HCT116 (cell line): ENCODE measurements around the gene C1orf56. TPM values are rescaled to one million over a fixed set of nuclear protein-coding genes. Genes with fewer than 3 reads are reported as not detected.

Source experiments
- ATAC-seq: fragments of 200-7000 bp; cut with Tn5 transposase; 2 replicates; pipeline ENCODE4 v1.9.1; 2020; ENCODE audit warnings: mild to moderate bottlenecking, moderate library complexity
- BruUV-seq: library from RNA; stranded (reverse); fragments of 400-500 nt; replicated peaks from 2 replicates; lab custom pipeline; 2021; lab: Mats Ljungman, UMichigan
- CTCF ChIA-PET: fragments of 300-600 bp; sonication (Branson Sonifier 250); formaldehyde crosslinking; loops from one replicate; lab custom pipeline; 2021; ENCODE audit warnings: antibody characterized with exemption; lab: Charles Lee
- POLR2A ChIA-PET: fragments of 300-600, 350-600 bp; sonication (Branson Sonifier 250); formaldehyde crosslinking; loops from one replicate; lab custom pipeline; 2021; ENCODE audit warnings: antibody characterized with exemption; lab: Charles Lee
- RAD21 ChIA-PET, 2 experiments: fragments of 300-600 bp; sonication (Branson Sonifier 250); formaldehyde crosslinking; loops; one replicate each; lab custom pipeline; 2023; ENCODE audit warnings: low total read pairs in 2 of 2; ENCODE audit not compliant: uncharacterized antibody in 2 of 2, unreplicated experiment in 2 of 2, low non-redundant PET in 1 of 2; lab: Charles Lee
- DNase-seq: peaks from one replicate; pipeline ENCODE4 v3.0.0-alpha.2; 2010; ENCODE audit warnings: low read depth, low spot score
- H2AFZ ChIP-seq: fragments of 200-600 bp; shearing (Covaris generic), sonication (generic); 2 replicates; pipeline ENCODE4 v1.6.1; 2017; ENCODE audit warnings: low read depth, mixed run types, mixed read lengths, antibody characterized with exemption, low read length; ENCODE audit not compliant: poor library complexity, severe bottlenecking
- H3K27ac ChIP-seq: 2 replicates; pipeline ENCODE4 v1.5.1; 2012; ENCODE audit warnings: low read depth, low read length
- H3K27me3 ChIP-seq: fragments of 200-600 bp; sonication (generic); 2 replicates; pipeline ENCODE4 v1.6.1; 2016; ENCODE audit warnings: mixed run types, low read length, mixed read lengths; ENCODE audit not compliant: insufficient read depth
- H3K36me3 ChIP-seq, 2 experiments: fragments of 200-500 bp in 1 of 2; fragments of 200-600 bp in 1 of 2; sonication (Bioruptor generic) in 1 of 2; sonication (generic) in 1 of 2; 2 replicates each; pipeline versions ENCODE4 v1.5.1 to v1.6.1; 2014 to 2016; ENCODE audit warnings: low read length in 2 of 2, inconsistent platforms in 1 of 2, mixed read lengths in 1 of 2, mixed run types in 1 of 2; ENCODE audit not compliant: insufficient read depth in 2 of 2, control insufficient read depth in 1 of 2
- H3K4me1 ChIP-seq, 2 experiments: fragments of 200-600 bp in 1 of 2; sonication (generic) in 1 of 2; 2 replicates each; pipeline versions ENCODE4 v1.5.1 to v1.6.1; 2012 to 2017; ENCODE audit warnings: low read length in 2 of 2, inconsistent platforms in 1 of 2, mild to moderate bottlenecking in 1 of 2, mixed read lengths in 1 of 2, mixed run types in 1 of 2, moderate library complexity in 1 of 2; ENCODE audit not compliant: insufficient read depth in 2 of 2, control insufficient read depth in 1 of 2
- H3K4me2 ChIP-seq: fragments of 200-600 bp; sonication (generic); 2 replicates; pipeline ENCODE4 v1.6.1; 2017; ENCODE audit warnings: mixed run types, low read length, mixed read lengths
- H3K4me3 ChIP-seq, 2 experiments: fragments of 200-600 bp in 1 of 2; sonication (generic) in 1 of 2; replicated peaks in 1 of 2; 2 replicates each; pipeline ENCODE4 v1.5.1; 2011 to 2016; ENCODE audit warnings: low read length in 2 of 2, control low read depth in 1 of 2, low read depth in 1 of 2, mild to moderate bottlenecking in 1 of 2, mixed read lengths in 1 of 2, mixed run types in 1 of 2
- H3K79me2 ChIP-seq: fragments of 200-600 bp; sonication (generic); 2 replicates; pipeline ENCODE4 v1.6.1; 2017; ENCODE audit warnings: mild to moderate bottlenecking, mixed run types, low read length, moderate library complexity, mixed read lengths; ENCODE audit not compliant: insufficient read depth
- H3K9ac ChIP-seq: fragments of 200-600 bp; sonication (generic); 2 replicates; pipeline ENCODE4 v1.6.1; 2016; ENCODE audit warnings: low read length, mixed read lengths
- H3K9me2 ChIP-seq: fragments of 200-600 bp; sonication (generic), shearing (Covaris generic); 2 replicates; pipeline ENCODE4 v1.6.1; 2017; ENCODE audit warnings: mixed run types, mild to moderate bottlenecking, moderate library complexity; ENCODE audit not compliant: insufficient read depth
- H3K9me3 ChIP-seq, 2 experiments: fragments of 200-500 bp in 1 of 2; fragments of 200-600 bp in 1 of 2; sonication (Bioruptor generic) in 1 of 2; sonication (generic) in 1 of 2; 2 replicates each; pipeline ENCODE4 v1.6.1; 2014 to 2017; ENCODE audit warnings: low read length in 2 of 2, mixed read lengths in 2 of 2, inconsistent platforms in 1 of 2, low read depth in 1 of 2, mild to moderate bottlenecking in 1 of 2, mixed run types in 1 of 2, moderate library complexity in 1 of 2; ENCODE audit not compliant: control insufficient read depth in 1 of 2, insufficient read depth in 1 of 2
- H4K20me1 ChIP-seq: fragments of 200-600 bp; sonication (generic), shearing (Covaris generic); 2 replicates; pipeline ENCODE4 v1.6.1; 2017; ENCODE audit warnings: mixed run types, mild to moderate bottlenecking, moderate library complexity; ENCODE audit not compliant: insufficient read depth
- ATF3 ChIP-seq: IDR thresholded peaks from 2 replicates; pipeline ENCODE4 v1.6.1; 2012
- CBX3 ChIP-seq: IDR thresholded peaks from 2 replicates; pipeline ENCODE4 v1.6.1; 2012; ENCODE audit warnings: low read depth
- CEBPB ChIP-seq: IDR thresholded peaks from 2 replicates; pipeline ENCODE4 v1.6.1; 2012; ENCODE audit warnings: low read depth
- FOSL1 ChIP-seq: IDR thresholded peaks from 2 replicates; pipeline ENCODE4 v1.6.1; 2012; ENCODE audit warnings: low read depth
- JUND ChIP-seq: IDR thresholded peaks from 2 replicates; pipeline ENCODE4 v1.6.1; 2012
- MAX ChIP-seq: IDR thresholded peaks from 2 replicates; pipeline ENCODE4 v1.6.1; 2012
- RAD21 ChIP-seq: IDR thresholded peaks from 2 replicates; pipeline ENCODE4 v1.6.1; 2012; ENCODE audit warnings: low read depth, mild to moderate bottlenecking
- SIN3A ChIP-seq: IDR thresholded peaks from 2 replicates; pipeline ENCODE4 v1.6.1; 2012; ENCODE audit warnings: low read depth
- SP1 ChIP-seq: IDR thresholded peaks from 2 replicates; pipeline ENCODE4 v1.6.1; 2012; ENCODE audit warnings: low read depth
- SRF ChIP-seq: IDR thresholded peaks from 2 replicates; pipeline ENCODE4 v1.6.1; 2012; ENCODE audit warnings: low read depth
- TCF7L2 ChIP-seq: IDR thresholded peaks from 2 replicates; pipeline ENCODE4 v1.7.0; 2011; ENCODE audit warnings: borderline replicate concordance, inconsistent platforms; ENCODE audit not compliant: insufficient read depth, insufficient read length; ENCODE audit errors: extremely low read depth
- ZFX ChIP-seq: fragments of 450-650 bp; IDR thresholded peaks from 2 replicates; pipeline ENCODE4 v1.6.1; 2017
- ZNF274 ChIP-seq: fragments of 200-500 bp; sonication (Bioruptor generic); IDR thresholded peaks from 2 replicates; pipeline ENCODE4 v1.6.1; 2014; ENCODE audit warnings: mild to moderate bottlenecking, low read depth, low read length, inconsistent platforms
- intact Hi-C: fragments of 100-400 bp; cut with micrococcal nuclease; formaldehyde crosslinking; loops from 2 replicates; pipeline ENCODE4 v1.10.0; 2022
- total RNA-seq: library from RNA; stranded (reverse); gene quantifications from one replicate; pipeline ENCODE4 v1.2.1, GENCODE V29; 2021; ENCODE audit not compliant: unreplicated experiment

The C1orf56 gene
- total RNA-seq, 1 experiment from 2014 or later = not detected

GRCh38 chr1:151065089-151065645 lies 17.6 kb downstream of the C1orf56 start:
- H3K79me2 ChIP-seq = no peaks in the 10 kb centered on the region

GRCh38 chr1:151067185-151067584 lies 19.6 kb downstream of the C1orf56 start:
- ChIA-PET POLR2A (no interaction called here), RAD21 (no interaction called here), CTCF (interaction anchor here (0.9 kb wide), 1 partner anchor 33 kb away, joined by 4 read pairs; no protein-coding TSS in a partner anchor)
- Histone ChIP-seq H3K79me2 (no peaks in the 10 kb centered on the region; the same call in 1 of the 2 replicates), H3K4me3 (no peak overlapping the region), H3K9ac (no peak overlapping the region), H3K9me2 (no peaks in the 10 kb centered on the region), H3K4me1 (peaks cover 16 to 27% of the 10 kb centered on the region in 2 experiments), H4K20me1 (no peaks in the 10 kb centered on the region), H3K4me2 (no peak overlapping the region), H3K27me3 (no peaks in the 10 kb centered on the region), H3K27ac (no peak overlapping the region), H3K36me3 (no peaks in the 10 kb centered on the region), H3K9me3 (no peaks in the 10 kb centered on the region), H2AFZ (no peak overlapping the region)
- TF ChIP-seq ZNF274 = no peak
- no TSS peak for BruUV-seq
- intact Hi-C loops = no loop called here
- DNase-seq (no peak), ATAC-seq (no peak)

More at GRCh38 chr1:151065089-151065645, 17.6 kb downstream of the C1orf56 start:
- TF ChIP-seq ZFX (no peak), JUND (no peak), FOSL1 (no peak), RAD21 (no peak), ATF3 (no peak), SIN3A (no peak), CBX3 (no peak), MAX (no peak), TCF7L2 (no peak), CEBPB (no peak), SP1 (no peak), SRF (no peak)
- Histone ChIP-seq H3K36me3 (no peaks in the 10 kb centered on the region), H3K27ac (no peak overlapping the region), H3K4me2 (no peak overlapping the region), H3K4me3 (no peak overlapping the region), H3K4me1 (peaks cover 11 to 21% of the 10 kb centered on the region in 2 experiments), H3K9me2 (no peaks in the 10 kb centered on the region), H2AFZ (no peak overlapping the region), H4K20me1 (no peaks in the 10 kb centered on the region), H3K9me3 (no peaks in the 10 kb centered on the region), H3K27me3 (no peaks in the 10 kb centered on the region), H3K9ac (no peak overlapping the region)
- intact Hi-C loops = no loop called here
- BruUV-seq = no TSS peak
- RAD21 ChIA-PET = no interaction called here
- POLR2A ChIA-PET = no interaction called here
- no peak for ATAC-seq
- no peak for DNase-seq
- CTCF ChIA-PET = no interaction called here
